NCI-H187 (cell line): Measurements from ENCODE around the gene SLC16A4.

Experiments used
- DNase-seq, 2 experiments: peaks; one replicate each; lab custom pipeline; 2025; lab: John Stamatoyannopoulos, UW

Gene SLC16A4

DNA sequence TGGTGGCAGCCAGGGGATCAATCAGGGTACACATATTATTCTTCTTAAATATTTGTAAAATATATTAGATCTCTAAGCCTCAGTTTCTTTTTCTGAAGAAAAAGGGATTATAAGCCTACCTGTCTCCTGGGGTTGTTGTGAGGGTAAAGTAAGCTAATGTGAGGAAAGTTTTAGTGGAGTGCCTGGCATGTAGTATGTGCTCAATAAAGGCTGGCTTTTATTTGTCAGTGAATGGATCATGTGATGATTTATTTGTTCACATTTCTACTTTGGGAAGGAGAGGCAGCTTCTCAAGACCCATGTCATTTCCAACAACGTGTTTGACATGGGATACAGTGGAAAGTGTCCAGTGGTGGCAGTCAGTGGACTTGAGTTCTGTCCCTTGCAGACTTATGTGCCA, 64.0 kb downstream of the SLC16A4 start:
- no peak for DNase-seq

GRCh38 chr1:110324667-110325066, 66.2 kb downstream of the SLC16A4 start:
- no peak for DNase-seq

- no peak for DNase-seq
These were observed 69.0 kb downstream of the SLC16A4 start for GRCh38 chr1:110321846-110322245.

GRCh38 chr1:110321045-110321444, 69.8 kb downstream of the SLC16A4 start:
- DNase-seq, result no peak

GRCh38 chr1:110320168-110320518, 70.7 kb downstream of the SLC16A4 start:
- DNase-seq, result no peak

GRCh38 chr1:110319332-110320167, 71.3 kb downstream of the SLC16A4 start:
- no peak for DNase-seq

DNA sequence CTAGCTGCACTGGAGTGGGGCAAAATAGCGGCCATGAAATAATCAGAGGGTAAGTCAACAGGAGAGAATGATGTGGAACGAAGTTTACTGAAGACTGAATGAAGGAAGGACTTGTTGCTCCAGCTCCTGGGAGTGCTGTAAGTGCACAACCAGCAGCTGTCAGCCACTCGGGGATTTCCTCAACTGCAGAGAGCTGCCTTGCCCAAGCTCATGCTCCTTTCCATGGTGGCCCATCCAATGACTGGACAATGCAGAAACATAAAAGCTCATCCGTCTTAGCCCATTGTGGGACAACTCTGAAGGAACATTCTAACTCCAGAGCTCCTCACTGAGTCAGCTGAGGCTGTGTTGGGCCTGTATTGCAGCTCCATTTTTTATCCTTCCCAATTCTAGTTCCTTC, 72.8 kb downstream of the SLC16A4 start:
- no peak for DNase-seq

- DNase-seq, result no peak
These were observed 74.1 kb downstream of the SLC16A4 start for GRCh38 chr1:110316735-110317134.
